ENCODE results near the gene CLEC16A.

- TF ChIP-seq POLR2A (IDR thresholded peaks at IDR 0.05) = no peak
- no peak for TF ChIP-seq CTCF (IDR thresholded peaks at IDR 0.05 in 4 of 5, conservative IDR thresholded peaks at IDR 0.05 in 1 of 5)
These were observed 5.3 kb upstream of the CLEC16A start for GRCh38 chr16:10938796-10939648.
